ENCODE results near the gene HS3ST4.
"Not testable (repeated sequence)": the region's sequence is repeated elsewhere in the genome, so short reads cannot be mapped to it uniquely, and the experiment has no call there.

Gene HS3ST4

GRCh38 chr16:25734430-25735385 is 42.9 kb downstream of the HS3ST4 start:
- DNase-seq (ENCODE audit: low read depth): no peak

GRCh38 chr16:25735645-25736044 is 43.9 kb downstream of the HS3ST4 start:
- no peak for DNase-seq (ENCODE audit: low read depth)

- DNase-seq (ENCODE audit: low read depth): no peak
Observed at GRCh38 chr16:25747160-25747758, 55.5 kb downstream of the HS3ST4 start.

GRCh38 chr16:25748092-25748654 is 56.4 kb downstream of the HS3ST4 start:
- DNase-seq (ENCODE audit: low read depth): no peak

GRCh38 chr16:25750488-25751216 is 58.9 kb downstream of the HS3ST4 start:
- no peak for DNase-seq (ENCODE audit: low read depth)

GRCh38 chr16:25751230-25751835 is 59.6 kb downstream of the HS3ST4 start:
- DNase-seq (ENCODE audit: low read depth): no peak

- DNase-seq (ENCODE audit: low read depth): no peak
Observed at GRCh38 chr16:25764466-25764865, 72.7 kb downstream of the HS3ST4 start.

- no peak for DNase-seq (ENCODE audit: low read depth)
Observed at GRCh38 chr16:25771216-25771615, 79.5 kb downstream of the HS3ST4 start.

- DNase-seq (ENCODE audit: low read depth): peak; percentile 20
Observed at GRCh38 chr16:25771812-25772568, 80.2 kb downstream of the HS3ST4 start.

GRCh38 chr16:25776214-25776613 is 84.5 kb downstream of the HS3ST4 start:
- DNase-seq (ENCODE audit: low read depth): not testable (repeated sequence)

GRCh38 chr16:25783226-25783625 is 91.5 kb downstream of the HS3ST4 start:
- DNase-seq (ENCODE audit: low read depth): no peak

GRCh38 chr16:25785361-25785760 is 93.6 kb downstream of the HS3ST4 start:
- no peak for DNase-seq (ENCODE audit: low read depth)

- DNase-seq (ENCODE audit: low read depth): no peak
Observed at GRCh38 chr16:25786748-25787147, 95.0 kb downstream of the HS3ST4 start.

GRCh38 chr16:25788637-25789036 is 96.9 kb downstream of the HS3ST4 start:
- DNase-seq (ENCODE audit: low read depth): no peak

- DNase-seq (ENCODE audit: low read depth): no peak
Observed at GRCh38 chr16:25796239-25796638, 104.5 kb downstream of the HS3ST4 start.

GRCh38 chr16:25798065-25798464 is 106.3 kb downstream of the HS3ST4 start:
- DNase-seq (ENCODE audit: low read depth): no peak

GRCh38 chr16:25799816-25800215 is 108.1 kb downstream of the HS3ST4 start:
- DNase-seq (ENCODE audit: low read depth): no peak

GRCh38 chr16:25812215-25812614 is 120.5 kb downstream of the HS3ST4 start:
- no peak for DNase-seq (ENCODE audit: low read depth)

- DNase-seq (ENCODE audit: low read depth): no peak
Observed at GRCh38 chr16:25817295-25817694, 125.5 kb downstream of the HS3ST4 start.

- DNase-seq (ENCODE audit: low read depth): no peak
Observed at GRCh38 chr16:25817876-25818275, 126.1 kb downstream of the HS3ST4 start.

GRCh38 chr16:25823891-25824290 is 132.1 kb downstream of the HS3ST4 start:
- no peak for DNase-seq (ENCODE audit: low read depth)

Measured in CMK (cell line).